Left kidney (tissue), 2 donors: ENCODE results near the gene SUN2. TPM values are rescaled to one million over a fixed set of nuclear protein-coding genes. Genes with fewer than 3 reads are reported as not detected.

Source experiments
- DNase-seq: peaks from one replicate; pipeline ENCODE4 v3.0.0-alpha.2; 2013
- polyA plus RNA-seq: library from polyadenylated mRNA; unstranded; fragments of 120-200 nt; gene quantifications from one replicate; pipeline ENCODE4 v1.2.1, GENCODE V29; 2013; ENCODE audit not compliant: insufficient read length

Gene SUN2
- polyA plus RNA-seq, 1 donor, result 60.7 TPM

DNA sequence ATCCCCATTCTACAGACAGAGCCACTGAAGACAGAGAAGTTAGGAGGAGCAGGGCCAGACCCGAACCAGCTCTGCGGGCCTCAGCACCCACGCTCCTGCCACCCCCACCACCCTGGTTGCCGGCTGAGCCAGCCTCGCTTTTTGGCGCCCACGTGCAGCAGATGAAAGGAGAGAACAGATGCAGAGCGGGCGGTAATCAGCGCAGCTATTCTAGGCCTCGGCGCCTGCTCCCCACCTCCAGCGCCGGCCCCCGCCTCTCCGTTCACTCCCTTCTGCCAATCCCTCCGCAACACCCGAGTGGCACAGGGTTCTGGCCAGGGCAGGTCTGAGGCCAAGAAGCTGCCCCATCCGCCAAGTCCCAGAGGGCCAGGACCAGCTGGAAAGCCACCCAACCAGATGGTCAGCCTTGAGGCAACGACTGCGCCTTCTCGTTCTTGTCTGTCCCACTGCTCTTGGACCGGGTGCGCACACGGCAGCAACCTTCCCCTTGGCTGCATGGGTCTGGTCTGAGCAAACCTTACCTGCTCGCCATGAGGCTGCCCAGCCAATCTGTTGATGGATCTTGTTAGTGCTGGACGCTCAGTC, 21.4 kb upstream of the SUN2 start:
- DNase-seq, result no peak

DNA sequence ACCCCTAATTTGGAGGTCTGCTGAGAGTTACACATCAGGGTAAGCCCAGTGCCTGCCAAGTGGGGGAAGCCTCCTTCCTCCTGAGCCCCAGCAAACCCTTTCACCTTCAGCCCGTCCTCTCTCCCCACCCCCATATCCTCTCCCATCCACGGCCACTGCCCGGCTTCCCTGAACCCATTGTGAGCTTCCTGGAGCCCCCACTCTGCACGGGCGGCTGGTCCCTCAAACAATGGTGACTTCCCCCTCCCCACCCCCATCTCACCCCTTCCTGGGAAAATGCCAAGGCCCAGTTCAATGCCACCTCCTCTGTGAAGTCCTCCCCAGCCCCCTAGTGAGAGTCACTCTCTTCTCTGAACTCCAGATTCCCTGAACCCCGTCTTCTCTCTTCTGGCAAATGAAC, 20.3 kb upstream of the SUN2 start:
- DNase-seq, result no peak

DNA sequence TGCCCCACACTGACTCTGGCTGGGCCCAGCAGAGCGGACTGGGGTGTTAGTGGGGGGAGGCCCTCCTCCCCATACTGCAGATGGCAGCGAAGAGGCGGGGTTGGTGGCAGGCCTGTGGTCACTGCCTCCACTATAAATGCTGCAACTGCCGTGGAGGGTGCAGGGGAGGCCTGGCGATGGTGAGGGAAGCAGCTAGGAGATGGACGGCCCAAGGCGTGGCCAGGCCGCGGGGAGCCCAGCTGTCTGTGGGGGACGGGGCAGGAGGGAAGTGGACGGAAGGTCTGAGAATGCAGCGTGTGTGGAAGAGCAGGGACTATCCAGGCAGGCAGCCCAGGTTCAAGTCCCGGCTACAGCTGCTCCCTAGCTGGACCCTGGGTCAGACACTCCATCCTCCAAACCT, 19.9 kb upstream of the SUN2 start:
- no peak for DNase-seq

DNA sequence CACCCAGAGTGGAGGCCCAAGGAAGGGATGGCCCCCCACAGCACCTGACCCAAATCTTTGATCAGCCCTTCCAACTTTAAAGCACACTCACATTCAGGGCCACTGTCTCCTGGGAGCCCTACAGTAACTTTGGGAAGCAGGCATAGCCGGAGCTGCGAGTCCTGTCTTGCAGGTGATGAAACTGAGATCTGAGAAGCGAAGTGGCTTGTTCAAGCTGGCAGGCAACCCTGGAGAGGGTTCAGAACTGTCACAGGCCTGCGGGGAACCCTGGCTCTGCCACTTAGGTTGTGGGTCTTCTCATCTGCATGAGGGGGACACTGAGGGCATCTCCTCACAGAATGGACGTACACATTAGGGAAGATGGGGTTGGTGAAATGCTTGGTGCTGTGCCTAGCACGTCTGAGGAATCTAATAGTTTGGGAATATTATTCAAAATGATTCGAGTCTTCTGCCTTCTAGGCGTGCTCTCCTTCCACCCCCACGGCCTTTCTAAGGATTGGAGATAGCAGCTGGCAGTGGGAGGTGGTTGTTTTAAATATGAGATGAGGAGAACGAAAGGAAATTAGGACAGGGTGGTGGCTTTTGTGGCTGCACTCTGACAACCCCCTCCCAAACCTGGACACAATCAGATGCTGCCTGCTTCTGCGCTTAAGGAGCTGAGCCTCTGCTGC, 18.8 kb upstream of the SUN2 start:
- no peak for DNase-seq

DNA sequence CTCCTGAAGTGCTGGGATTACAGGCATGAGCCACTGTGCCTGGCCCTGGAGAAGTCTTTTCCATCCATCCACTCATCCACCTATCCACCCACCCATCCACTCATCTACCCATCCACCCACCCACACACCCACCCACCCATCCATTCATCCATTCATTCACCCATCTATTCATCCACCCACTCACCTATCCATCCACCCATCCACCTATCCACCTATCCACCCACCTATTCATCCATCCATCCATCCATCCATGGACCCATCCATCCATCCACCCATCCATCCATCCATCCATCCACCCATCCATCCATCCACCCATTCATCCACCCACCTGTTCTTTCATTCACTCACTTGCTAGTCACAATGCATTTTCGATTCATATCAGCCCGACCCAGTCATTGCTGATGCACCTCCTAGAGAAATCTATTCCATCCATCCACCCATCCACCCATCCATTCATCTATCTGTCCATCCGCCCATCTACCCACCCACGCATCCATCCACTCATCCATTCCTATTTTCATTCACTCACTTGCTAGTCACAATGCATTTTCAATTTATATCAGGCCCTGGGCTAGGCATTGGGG, 17.7 kb upstream of the SUN2 start:
- no peak for DNase-seq

DNA sequence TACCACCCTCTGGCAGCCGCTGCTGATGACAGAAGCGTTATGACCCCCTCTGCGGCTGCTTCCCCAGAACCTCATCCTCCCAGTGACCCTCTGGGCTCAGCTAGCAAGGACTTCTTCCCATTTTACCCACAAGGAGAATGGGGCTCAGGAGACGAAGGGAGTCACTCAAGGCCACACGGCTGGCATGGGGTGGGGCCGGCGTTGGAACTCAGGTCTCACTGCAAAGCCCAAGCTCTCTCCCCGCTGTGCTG, 16.8 kb upstream of the SUN2 start:
- no peak for DNase-seq

DNA sequence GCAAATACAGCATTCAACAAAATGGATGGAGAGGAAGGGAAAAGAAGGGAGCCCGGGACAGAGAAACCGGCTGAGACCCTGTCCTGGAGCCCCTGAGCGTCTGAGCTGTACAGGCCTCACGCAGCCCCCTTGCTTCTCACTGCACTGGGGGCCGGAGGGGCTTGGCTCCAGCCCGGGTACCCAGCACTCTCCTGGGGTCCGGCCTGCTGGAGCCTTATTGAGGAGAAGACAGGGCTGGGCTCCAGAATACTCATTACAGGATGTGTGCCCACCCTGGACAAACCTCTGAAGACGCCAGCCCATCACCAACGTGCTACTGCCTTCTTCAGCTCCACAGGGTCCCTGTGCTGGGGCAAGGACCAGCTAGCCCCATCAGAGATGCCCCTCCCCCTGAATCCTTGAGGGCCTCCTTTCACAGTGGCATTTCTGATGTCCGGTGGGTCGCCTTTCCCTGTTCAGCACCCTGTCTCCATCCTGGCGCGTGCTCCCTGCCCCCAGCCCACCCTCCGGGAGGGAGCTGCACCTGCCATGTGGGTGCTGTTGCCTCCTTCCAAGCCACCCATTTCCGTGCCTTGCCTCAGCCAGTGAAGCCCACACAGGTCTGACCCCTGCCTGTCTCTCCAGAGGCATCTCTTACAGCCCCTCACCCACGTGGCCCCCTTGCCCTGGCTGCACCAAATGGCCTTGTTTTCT, 14.6 kb upstream of the SUN2 start:
- DNase-seq, result no peak

DNA sequence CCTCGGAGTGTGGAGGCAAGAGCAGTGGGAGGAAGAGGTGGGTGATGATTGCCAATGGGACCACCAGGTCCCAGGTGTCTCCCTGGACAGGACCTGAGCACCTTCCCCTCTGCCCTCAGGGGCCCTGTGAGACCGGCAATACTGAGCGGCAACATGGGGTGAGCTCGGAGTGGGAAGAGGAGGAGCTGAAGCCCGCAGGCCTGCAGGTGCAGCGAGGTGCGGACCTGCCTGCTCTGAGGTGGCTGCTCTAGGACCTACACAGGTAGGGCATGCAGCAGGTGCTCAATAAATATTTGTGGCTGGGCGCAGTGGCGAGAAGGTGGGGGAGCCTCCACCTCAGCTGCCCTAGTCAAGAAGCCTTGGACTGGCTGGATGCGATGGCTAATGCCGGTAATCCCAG, 12.2 kb upstream of the SUN2 start:
- DNase-seq, result no peak

DNA sequence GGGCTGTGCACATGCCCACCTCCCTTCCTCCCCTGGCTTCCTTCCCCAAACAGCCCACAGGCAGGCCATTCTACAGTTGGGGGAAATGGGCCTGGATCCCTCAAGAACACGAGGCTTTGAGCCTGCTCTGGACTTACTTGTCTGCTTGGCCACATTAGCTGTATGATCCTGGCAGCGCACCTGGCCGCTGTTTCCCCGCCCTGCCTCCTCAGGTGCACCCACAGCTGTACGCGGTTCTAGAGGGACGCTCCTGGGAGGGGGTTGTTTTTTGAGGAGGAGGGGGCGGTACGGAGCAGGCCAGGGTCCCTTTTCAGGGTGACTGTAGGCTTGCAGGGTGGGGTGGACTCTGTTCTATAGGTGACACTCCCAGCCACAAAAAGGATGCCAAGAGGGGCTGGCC, 11.5 kb upstream of the SUN2 start:
- DNase-seq, result no peak

DNA sequence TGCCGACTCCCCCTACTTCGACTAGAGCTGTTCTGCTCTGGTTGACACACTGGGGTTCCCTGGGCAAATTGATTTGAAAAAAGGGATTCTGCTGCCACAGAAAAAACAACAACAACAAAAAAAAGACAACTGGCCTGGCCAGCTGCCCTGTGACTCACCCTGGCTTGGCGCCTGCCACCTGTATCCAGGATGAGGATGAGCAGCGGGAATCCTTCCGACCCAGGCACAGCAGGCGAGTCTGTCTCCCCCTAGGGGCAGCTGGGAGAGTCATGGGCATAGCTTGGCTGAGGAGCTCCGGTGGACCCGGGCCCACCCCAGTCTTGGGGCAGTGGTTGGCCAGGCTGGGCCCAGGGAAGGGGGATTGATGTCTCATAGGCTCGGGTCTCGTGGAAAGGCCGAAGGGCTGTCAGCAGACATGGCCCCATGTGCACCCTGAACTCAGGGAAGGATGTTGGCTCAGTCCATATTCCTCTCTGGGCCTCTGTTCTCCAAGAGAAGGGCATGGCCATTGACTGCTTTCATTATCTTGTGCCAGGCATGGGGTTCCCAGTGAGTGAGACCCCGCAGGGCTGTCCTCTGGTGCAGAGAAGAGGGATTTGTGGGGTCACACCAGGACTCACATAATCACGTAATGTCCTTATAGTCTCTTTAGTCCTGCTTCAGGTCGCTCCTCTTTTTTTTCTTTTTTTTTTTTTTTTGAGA, 10.4 kb upstream of the SUN2 start:
- DNase-seq, result no peak

DNA sequence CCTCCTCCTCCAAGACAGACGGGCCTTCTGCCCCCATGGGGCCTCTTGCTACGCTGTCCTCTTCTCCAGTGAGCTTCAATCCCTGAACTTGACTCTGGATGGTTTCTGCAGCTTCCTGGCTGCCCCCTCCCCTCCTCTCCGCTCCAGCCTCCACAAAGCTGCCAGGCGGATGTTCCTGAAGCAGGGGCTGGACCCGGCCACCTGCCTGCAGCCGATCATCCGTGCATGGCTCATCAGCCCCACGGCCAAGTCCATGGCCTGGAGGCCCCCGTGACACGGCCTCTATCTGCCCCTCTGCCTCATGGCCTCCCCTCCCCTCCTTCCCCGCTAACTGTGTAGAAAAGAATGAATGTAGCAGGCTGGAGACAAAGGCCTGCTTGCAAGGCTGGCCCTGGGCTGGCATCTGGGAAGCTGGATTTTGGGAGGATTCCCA, 6.8 kb upstream of the SUN2 start:
- no peak for DNase-seq

DNA sequence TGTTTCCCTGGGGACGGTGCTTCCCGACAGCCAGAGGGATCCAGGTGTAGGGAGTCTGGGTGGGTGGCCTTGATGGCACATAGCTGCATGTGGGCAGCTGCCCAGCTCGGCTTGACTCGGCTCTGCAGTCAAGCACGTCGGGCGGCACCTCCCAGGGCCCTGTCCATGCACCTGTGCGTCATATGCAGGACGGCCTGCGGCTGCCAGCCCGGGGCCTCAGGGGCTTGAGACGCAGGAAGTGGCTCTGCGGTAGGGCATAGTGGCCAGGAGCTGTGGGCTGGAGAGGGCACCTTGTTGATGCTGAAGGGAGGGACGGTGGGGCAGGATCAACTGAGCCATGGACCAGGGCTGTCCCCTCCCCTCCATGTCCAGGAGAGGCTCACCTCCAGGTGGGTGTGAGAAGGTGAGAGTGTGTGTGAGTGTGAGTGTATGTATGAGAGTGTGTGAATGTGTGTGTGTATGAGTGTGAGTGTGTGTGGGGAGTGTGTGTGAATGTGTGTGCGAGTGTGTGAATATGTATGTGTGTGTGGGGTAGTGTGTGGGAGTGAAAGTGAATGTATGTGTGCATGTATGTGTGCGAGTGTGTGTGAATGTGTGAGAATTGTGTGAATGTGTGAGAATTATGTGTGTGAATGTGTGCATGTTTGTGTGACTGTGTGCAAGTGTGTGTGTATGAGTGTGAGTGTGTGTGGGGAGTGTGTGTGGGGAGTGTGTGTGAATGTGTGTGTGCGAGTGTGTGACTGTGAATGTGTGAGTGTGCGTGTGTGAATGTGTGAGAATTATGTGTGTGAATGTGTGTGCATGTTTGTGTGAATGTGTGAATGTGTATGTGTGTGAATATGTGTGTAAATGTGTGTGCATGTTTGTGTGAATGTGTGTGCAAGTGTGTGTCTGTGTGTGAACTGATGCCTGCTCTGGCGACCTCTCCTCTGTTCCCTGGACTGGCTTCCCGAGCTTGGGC, 5.7 kb upstream of the SUN2 start:
- DNase-seq, result no peak

DNA sequence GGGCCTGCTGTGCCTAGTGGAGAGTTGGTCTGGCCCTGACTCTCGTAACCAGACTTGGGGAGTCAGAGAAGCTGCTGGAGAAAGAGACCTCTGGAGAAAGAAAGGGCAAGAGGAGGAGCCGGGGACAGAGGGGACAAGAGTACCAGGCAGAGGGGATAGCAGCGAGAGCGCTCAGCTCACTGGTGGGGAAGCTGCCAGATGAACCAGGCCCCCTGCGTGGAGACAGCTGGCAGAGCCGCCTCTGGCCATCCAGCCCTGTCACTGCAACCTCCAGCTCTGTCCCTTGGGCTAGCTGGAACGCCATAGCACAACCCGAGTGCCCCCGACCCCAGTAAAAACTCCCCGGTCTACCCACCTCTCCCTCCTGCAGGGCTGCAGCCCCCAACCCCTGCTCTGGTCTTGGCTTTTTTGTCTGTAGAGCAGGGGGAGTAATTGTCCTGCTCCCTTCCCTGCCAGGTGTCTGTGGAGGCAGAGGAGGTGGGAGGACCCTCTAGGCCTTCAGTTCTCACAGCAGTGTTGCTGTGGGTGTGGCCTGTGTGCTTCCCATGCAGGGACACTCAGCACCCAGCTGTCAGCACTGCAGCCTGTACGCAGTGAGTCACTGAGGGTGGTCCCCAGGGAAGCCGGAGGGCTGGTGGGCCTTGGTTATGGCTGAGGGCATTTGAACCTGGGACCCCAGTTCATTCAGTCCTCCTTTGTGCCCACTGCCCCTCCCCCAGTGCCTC, 4.8 kb upstream of the SUN2 start:
- DNase-seq, result no peak

DNA sequence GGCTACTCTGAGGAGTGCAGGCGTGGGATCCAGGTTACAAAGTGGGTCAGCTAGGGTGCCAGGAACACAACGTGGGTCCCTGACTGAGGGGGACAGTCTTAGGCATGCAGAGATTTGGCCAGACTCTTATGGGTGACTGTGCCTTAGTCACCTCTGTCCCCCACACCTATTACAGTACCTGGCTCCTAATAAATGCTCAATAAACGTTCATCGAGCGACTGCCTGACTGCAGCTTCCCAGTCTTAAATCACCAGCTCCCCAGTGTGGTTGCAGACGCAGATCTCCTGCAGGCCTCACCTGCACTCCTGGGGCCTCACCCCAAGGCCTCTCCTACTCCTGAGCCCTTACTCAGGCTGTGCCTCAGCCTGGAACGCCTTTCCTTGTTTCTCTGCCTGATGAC, 3.2 kb upstream of the SUN2 start:
- DNase-seq, result no peak

DNA sequence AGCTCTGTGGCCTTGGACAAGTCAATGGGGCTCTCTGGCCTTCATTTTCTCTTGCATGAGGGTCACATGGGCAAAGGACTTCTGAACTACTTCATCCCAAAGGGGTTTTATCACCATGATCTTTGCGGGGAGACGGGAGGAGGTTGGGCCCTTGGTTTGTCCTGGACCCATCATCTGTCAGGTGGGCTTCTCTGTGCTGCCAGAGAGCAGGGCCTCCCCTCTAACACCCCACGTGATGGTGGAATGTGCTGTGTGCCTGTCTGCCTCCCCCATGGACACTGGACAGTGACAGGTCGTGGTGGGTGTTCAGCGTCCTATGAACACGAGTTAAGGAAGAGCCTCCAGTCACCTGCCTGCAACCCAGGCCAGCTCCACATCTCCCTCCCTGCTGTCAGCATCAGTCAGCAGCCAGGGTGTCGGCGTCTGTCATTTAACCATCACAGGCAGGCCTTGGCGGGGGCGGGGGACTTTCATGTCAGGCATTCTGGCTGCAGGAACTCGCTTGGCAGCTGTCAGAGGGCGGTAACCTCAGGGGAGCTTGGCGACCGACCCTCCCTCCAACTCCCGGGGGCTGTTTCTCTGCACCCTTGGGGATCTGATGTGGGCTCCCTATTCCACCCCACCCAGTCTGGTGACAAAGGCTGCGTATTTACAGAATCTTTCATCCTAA, 2.6 kb upstream of the SUN2 start:
- DNase-seq, result no peak

DNA sequence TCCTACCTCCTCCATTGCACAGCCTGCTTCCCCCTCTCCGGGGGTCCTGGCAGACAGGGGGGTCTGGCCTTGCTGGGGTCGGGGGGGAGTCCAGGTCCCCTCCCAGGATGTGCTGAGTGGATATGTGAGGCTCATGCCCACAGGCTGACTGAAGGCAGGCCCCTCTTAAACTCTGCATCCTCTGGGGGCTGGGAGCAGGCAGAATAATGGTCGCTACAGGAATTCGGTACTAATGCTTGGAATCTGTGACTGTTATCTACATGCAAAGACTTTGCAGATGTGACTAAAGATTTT, 1.6 kb upstream of the SUN2 start:
- no peak for DNase-seq

DNA sequence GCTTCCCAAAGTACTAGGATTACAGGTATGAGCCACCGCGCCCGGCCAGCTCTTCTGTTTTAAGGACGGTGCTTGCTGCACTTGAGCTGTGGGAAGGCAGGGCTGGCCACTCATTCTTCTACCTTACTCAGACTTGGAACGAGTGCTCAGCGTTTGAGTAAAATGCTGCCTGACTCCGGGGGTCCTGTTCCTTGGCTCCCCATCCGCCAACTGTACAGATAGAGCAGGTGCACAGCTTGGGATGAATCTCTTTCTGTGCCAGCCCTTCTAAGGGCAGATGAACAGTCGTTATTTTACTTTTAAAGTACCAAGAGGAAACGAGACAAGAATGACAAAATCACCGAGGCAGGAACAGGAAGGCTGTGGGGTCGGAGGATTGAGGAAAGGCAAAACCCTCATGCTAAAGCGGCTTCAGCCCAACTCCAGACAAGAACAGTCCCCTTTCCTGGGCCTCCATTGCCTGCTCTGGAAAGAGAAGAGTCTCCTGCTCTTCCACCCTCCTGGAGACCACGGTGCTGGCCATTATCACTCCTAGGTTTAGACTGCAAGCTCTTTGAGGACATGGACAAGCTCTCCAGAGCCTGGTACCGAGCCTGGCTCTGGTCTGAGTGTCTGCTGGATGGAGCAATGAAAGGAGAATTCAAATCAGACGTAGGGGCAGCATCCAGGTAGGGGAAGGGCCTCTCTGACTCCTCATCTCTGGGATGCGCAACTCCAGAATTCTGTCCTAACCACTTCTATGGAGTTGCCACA, 1.1 kb upstream of the SUN2 start:
- no peak for DNase-seq

DNA sequence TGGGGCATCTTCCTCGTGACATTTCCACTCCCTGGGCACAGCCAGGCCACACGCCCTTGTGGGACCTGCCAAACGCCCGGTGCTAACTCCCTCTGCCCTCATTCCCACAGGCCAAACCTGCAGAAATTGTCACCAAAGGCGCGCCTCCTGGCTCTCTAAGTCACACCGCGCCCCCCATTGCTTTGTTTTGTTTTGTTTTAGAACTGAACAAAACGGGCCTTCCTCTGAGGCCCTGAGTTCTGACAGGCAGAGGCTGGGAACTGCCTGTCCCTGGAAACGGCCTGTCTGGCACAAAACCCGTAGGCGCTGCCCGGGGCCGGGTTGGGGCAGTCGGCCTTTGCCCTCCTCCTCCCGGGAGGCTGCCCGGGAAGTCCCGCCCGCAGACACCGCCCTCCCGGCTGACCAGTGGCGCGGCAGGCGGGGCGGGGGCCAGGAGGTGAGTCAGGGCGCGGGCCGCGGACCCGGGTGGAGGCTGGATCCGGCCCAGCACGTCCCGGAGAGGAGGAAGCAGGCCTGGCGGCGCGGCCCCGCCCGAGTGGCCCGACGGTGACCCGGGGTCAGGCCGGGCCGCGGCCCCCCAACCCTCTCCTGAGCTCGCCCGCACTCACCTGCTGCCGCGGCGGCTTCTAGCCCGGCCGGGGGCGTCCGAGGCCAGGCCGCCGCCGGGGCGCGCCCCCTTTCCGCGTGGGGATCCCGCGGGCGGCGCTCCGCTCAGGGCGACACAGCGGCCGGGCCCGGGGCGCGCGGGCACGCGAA, 465 bp downstream of the SUN2 start:
- DNase-seq, result no peak

DNA sequence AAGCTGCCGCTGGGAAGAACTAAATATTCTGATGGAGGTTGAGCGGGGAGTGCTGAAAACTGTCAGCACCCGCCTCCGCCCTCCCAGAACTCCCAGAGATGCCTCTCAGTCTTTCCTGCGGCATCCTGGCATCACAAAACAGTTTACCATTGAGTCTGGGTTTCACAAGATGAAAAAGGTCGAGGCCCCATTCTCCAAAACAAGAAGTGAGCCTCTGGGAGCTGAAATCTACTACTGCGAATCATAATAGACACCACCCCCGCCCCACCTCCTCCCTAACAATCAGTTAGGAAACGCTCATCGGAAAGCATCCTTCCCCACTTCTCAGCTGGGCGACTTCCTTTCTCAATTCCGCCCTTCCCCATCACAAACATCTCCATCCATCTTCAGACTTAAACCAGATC, 1.0 kb downstream of the SUN2 start:
- no peak for DNase-seq
